ENCODE measurements around the gene IZUMO4. TPM values are rescaled to one million over a fixed set of nuclear protein-coding genes. Genes with fewer than 3 reads are reported as not detected.

Gene IZUMO4
- total RNA-seq, 3 donors from 2014 or later: 3.6 to 12.8 (median 3.7) TPM

GRCh38 chr19:2145831-2146241 is 49.1 kb downstream of the IZUMO4 start:
- no peak overlapping the region for H3K27ac ChIP-seq
- intact Hi-C loops (cut with DNase I; ENCODE audit: low total_unique reads): no loop called here
- TF ChIP-seq CTCF (IDR thresholded peaks at IDR 0.05) (no peak), POLR2A (IDR thresholded peaks at IDR 0.05) (no peak), POLR2AphosphoS5 (IDR thresholded peaks at IDR 0.05) (no peak)
- no peaks in the 10 kb centered on the region for H3K36me3 ChIP-seq
- DNase-seq (ENCODE audit: low spot score in 2 of 2): no peak
- H3K4me3 ChIP-seq: no peak overlapping the region
- peaks cover 0 to 8% of the 10 kb centered on the region in 2 donors for H3K4me1 ChIP-seq
- no peaks in the 10 kb centered on the region for H3K27me3 ChIP-seq
- no peaks in the 10 kb centered on the region for H3K9me3 ChIP-seq

GRCh38 chr19:2148482-2149135 is 51.9 kb downstream of the IZUMO4 start:
- H3K4me1 ChIP-seq: peaks cover 0 to 8% of the 10 kb centered on the region in 2 donors
- intact Hi-C loops (cut with DNase I; ENCODE audit: low total_unique reads): no loop called here
- H3K9me3 ChIP-seq: no peaks in the 10 kb centered on the region
- TF ChIP-seq POLR2A (IDR thresholded peaks at IDR 0.05) (no peak), CTCF (IDR thresholded peaks at IDR 0.05) (no peak), POLR2AphosphoS5 (IDR thresholded peaks at IDR 0.05) (no peak)
- H3K4me3 ChIP-seq: no peak overlapping the region
- peak overlapping the region; percentile 28 to 93 for H3K27ac ChIP-seq
- DNase-seq (ENCODE audit: low spot score in 2 of 2): no peak
- H3K27me3 ChIP-seq: no peaks in the 10 kb centered on the region
- H3K36me3 ChIP-seq: no peaks in the 10 kb centered on the region

Other genes starting within 250 kb of the IZUMO4 start
- gene REXO1, start 248.4 kb upstream of the IZUMO4 start, total RNA-seq: 10 to 100 TPM; 10.4 to 25.2 (median 19.7) TPM
- gene KLF16, start 233.3 kb upstream of the IZUMO4 start, total RNA-seq: 1 to 10 TPM; 2.9 to 4.6 (median 4.1) TPM
- 10 to 100 TPM; 62.4 to 81.3 (median 76.0) TPM for gene ABHD17A, start 211.4 kb upstream of the IZUMO4 start, total RNA-seq
- gene ADAT3, start 191.5 kb upstream of the IZUMO4 start, total RNA-seq: 1 to 10 TPM; 1.1 to 5.4 (median 4.9) TPM
- 10 to 100 TPM; 41.4 to 66.6 (median 44.6) TPM for gene SCAMP4, start 191.5 kb upstream of the IZUMO4 start, total RNA-seq
- 10 to 100 TPM; 31.5 to 76.7 (median 68.2) TPM for gene CSNK1G2, start 155.7 kb upstream of the IZUMO4 start, total RNA-seq
- gene BTBD2, start 81.2 kb upstream of the IZUMO4 start, total RNA-seq: 10 to 100 TPM; 52.0 to 67.2 (median 54.4) TPM
- gene MKNK2, start 45.7 kb upstream of the IZUMO4 start, total RNA-seq: 100 to 1,000 TPM in 1 of 3 donors, 10 to 100 TPM in 2; 94.7 to 170 (median 97.0) TPM
- 10 to 100 TPM; 18.3 to 45.8 (median 29.2) TPM for gene MOB3A, start 589 bp upstream of the IZUMO4 start, total RNA-seq
- 10 to 100 TPM; 53.6 to 68.5 (median 54.0) TPM for gene AP3D1, start 54.7 kb downstream of the IZUMO4 start, total RNA-seq
- 10 to 100 TPM in 1 of 3 donors, 1 to 10 TPM in 2; 7.7 to 10.2 (median 8.0) TPM for gene DOT1L, start 67.0 kb downstream of the IZUMO4 start, total RNA-seq
- 10 to 100 TPM; 44.6 to 52.8 (median 47.4) TPM for gene PLEKHJ1, start 139.4 kb downstream of the IZUMO4 start, total RNA-seq
- 10 to 100 TPM; 32.6 to 38.0 (median 33.3) TPM for gene SF3A2, start 139.9 kb downstream of the IZUMO4 start, total RNA-seq
- 1 to 10 TPM in 2 of 3 donors, not detected in 1; 2.5 to 3.9 TPM for gene AMH, start 152.4 kb downstream of the IZUMO4 start, total RNA-seq
- 1 to 10 TPM in 2 of 3 donors, not detected in 1; 1.0 to 2.3 TPM for gene JSRP1, start 159.5 kb downstream of the IZUMO4 start, total RNA-seq
- gene PEAK3, start 185.3 kb downstream of the IZUMO4 start, total RNA-seq: 1 to 10 TPM in 1 of 3 donors, not detected in 2; 1.8 TPM
- gene LINGO3, start 211.2 kb downstream of the IZUMO4 start, total RNA-seq: under 1 TPM in 2 of 3 donors, not detected in 1; 0.16 to 0.33 TPM
- 100 to 1,000 TPM in 2 of 3 donors, 10 to 100 TPM in 1; 95.1 to 188 (median 125) TPM for gene LSM7, start 231.7 kb downstream of the IZUMO4 start, total RNA-seq
- gene SPPL2B, start 231.8 kb downstream of the IZUMO4 start, total RNA-seq: 10 to 100 TPM; 23.5 to 61.2 (median 49.8) TPM